Choroid plexus epithelial cell (primary cell): ENCODE measurements around the gene ZNF382.

Experiments used
- DNase-seq: peaks from one replicate; pipeline ENCODE4 v3.0.0-alpha.2; 2010; ENCODE audit warnings: low read depth
- H3K4me3 ChIP-seq: 2 replicates; pipeline ENCODE4 v1.5.1; 2011; ENCODE audit warnings: low read depth, mild to moderate bottlenecking, control low read depth, low read length, moderate library complexity
- CTCF ChIP-seq: conservative IDR thresholded peaks from 2 replicates; pipeline ENCODE4 v1.5.1; 2011; ENCODE audit warnings: low read depth, mild to moderate bottlenecking, control low read depth, inconsistent platforms, low read length, moderate library complexity

The ZNF382 gene

GRCh38 chr19:36679455-36679854 is 74.3 kb downstream of the ZNF382 start:
- no peak for TF ChIP-seq CTCF
- DNase-seq: no peak
- no peak overlapping the region for H3K4me3 ChIP-seq
